Psoas muscle (tissue), 8 donors: ENCODE measurements around the gene NME4. TPM values are rescaled to one million over a fixed set of nuclear protein-coding genes. Genes with fewer than 3 reads are reported as not detected.

Experiments
- ATAC-seq, 4 donors: fragments of 200-7000 bp; cut with Tn5 transposase; one replicate each; pipeline ENCODE4 v1.9.1; 2020; ENCODE audit warnings: moderate library complexity in 3 of 4, mild to moderate bottlenecking in 2 of 4
- DNase-seq, 2 donors: peaks; one replicate each; pipeline ENCODE4 v3.0.0-alpha.2; 2020
- H3K27ac ChIP-seq: fragments of 200-600 bp; one replicate; pipeline ENCODE4 v1.8.0; 2022
- H3K27me3 ChIP-seq, 3 donors: fragments of 200-600 bp in 1 of 3; one replicate each; pipeline versions ENCODE4 v1.6.1 to v1.8.0; 2013 to 2022; ENCODE audit warnings: low read length in 2 of 3, mild to moderate bottlenecking in 2 of 3, moderate library complexity in 1 of 3; ENCODE audit not compliant: insufficient read depth in 3 of 3
- H3K36me3 ChIP-seq, 2 donors: fragments of 200-600 bp in 1 of 2; one replicate each; pipeline versions ENCODE4 v1.6.1 to v1.8.0; 2013 to 2022; ENCODE audit warnings: low read depth in 1 of 2, mild to moderate bottlenecking in 1 of 2, moderate library complexity in 1 of 2; ENCODE audit not compliant: insufficient read depth in 1 of 2
- H3K4me1 ChIP-seq: fragments of 200-600 bp; one replicate; pipeline ENCODE4 v1.8.0; 2022
- H3K4me3 ChIP-seq: fragments of 200-600 bp; one replicate; pipeline ENCODE4 v1.8.0; 2022; ENCODE audit warnings: mild to moderate bottlenecking
- H3K9me3 ChIP-seq: fragments of 200-600 bp; one replicate; pipeline ENCODE4 v1.8.0; 2022
- WGBS, 3 donors: extraction: QIAGEN DNeasy Blood & Tissue Kit; methylation state at CpG; one replicate each; pipeline versions ENCODE4 v1.1.6 to v1.1.7; 2013; 5-methylcytosine and 5-hydroxymethylcytosine counted together
- intact Hi-C, 2 donors: fragments of 100-400 bp; cut with DNase I; formaldehyde crosslinking; loops; one replicate each; pipeline versions ENCODE4 v1.11.0 to v1.14.2; 2022
- polyA plus RNA-seq, 3 donors: library from polyadenylated mRNA; stranded (reverse); fragments of 200-250 nt; gene quantifications; one replicate each; pipeline ENCODE4 v1.2.3, GENCODE V29; 2013
- total RNA-seq, 4 donors: library from RNA; stranded (reverse); fragmentation: NEBNext Ultra II Directional in 2 of 4; extraction: Animal tissue kit (Norgen Biotek cat#: 25700) in 2 of 4; gene quantifications; one replicate each; pipeline versions ENCODE4 v1.2.1 to v1.2.4, GENCODE V29; 2021 to 2023
- TF ChIP-seq, protein P1 (sequence below): fragments of 200-600 bp; IDR thresholded peaks from one replicate; pipeline ENCODE4 v1.8.0; 2022; ENCODE audit warnings: antibody characterized with exemption
- donor health status: healthy with polysubstance abuse.
- donor health status: DM: no; HTN: no; CAD: no; lungs with moderate emphysema.
- donor health status: Bipolar disorder and iron deficiency.
- donor health status: healthy.
- donor health status: DM: yes; HTN: yes; CAD: no.
- donor health status: DM: no; HTN: no; CAD: no.
- donor health status: DM: no; HTN: no; CAD: no.
- donor health status: DM: yes; HTN: yes; CAD: no.

The NME4 gene
- total and polyA plus RNA-seq, 7 donors: 16.0 to 39.7 (median 23.1) TPM

DNA sequence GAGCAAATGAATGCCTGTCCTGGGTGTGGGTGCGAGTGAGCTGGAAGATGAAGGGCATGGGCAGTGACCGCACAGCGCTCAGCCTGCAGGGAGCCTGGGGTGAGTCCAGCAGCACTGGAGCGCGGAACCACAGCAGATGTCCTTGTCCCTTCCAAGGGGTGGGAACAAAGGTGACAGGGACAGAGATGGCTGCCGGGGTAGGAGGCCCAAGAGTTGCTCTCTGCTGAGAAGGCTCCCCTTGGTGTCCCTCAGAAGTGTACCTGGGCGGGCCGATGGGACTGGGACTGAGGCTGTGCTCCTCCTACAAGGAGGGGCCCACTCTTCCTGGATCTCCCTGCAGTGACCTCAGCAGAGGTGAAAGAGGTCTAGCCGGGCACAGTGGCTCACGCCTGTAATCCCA lies 7.6 kb upstream of the NME4 start:
- no peak for DNase-seq
- TF ChIP-seq, protein P1, sequence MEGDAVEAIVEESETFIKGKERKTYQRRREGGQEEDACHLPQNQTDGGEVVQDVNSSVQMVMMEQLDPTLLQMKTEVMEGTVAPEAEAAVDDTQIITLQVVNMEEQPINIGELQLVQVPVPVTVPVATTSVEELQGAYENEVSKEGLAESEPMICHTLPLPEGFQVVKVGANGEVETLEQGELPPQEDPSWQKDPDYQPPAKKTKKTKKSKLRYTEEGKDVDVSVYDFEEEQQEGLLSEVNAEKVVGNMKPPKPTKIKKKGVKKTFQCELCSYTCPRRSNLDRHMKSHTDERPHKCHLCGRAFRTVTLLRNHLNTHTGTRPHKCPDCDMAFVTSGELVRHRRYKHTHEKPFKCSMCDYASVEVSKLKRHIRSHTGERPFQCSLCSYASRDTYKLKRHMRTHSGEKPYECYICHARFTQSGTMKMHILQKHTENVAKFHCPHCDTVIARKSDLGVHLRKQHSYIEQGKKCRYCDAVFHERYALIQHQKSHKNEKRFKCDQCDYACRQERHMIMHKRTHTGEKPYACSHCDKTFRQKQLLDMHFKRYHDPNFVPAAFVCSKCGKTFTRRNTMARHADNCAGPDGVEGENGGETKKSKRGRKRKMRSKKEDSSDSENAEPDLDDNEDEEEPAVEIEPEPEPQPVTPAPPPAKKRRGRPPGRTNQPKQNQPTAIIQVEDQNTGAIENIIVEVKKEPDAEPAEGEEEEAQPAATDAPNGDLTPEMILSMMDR: no peak
- WGBS, 3 donors: 80 to 88% (median 85%) methylated on average over 10 of the region's 10 CpGs
- no peaks in the 10 kb centered on the region for H3K9me3 ChIP-seq
- intact Hi-C loops: no loop called here
- no peak overlapping the region for H3K4me3 ChIP-seq
- H3K4me1 ChIP-seq: peaks cover 21% of the 10 kb centered on the region
- no peak overlapping the region for H3K27ac ChIP-seq
- H3K36me3 ChIP-seq: no peaks in the 10 kb centered on the region
- no peak for ATAC-seq
- H3K27me3 ChIP-seq: no peaks in the 10 kb centered on the region

DNA sequence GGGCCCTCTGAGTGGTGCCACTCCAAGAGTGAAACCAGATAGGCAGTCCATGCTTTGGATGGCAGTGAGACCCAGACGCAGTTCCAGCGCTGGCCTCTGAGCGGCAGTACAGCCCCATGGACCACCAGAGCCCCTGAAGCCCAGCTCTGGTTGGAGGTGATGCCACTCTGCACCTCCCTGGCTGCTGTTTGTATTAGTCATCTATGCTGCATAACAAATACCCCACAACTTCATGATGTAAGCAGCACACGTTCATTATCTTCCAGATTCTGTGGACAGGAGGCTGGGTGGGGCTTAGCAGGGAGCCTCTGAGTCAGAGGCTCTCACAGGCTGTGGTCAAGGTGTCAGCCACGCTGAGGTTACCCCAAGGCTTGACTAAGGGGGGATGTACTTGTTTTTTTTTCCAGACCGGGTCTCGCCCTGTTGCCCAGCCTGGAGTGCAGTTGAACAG lies 5.1 kb upstream of the NME4 start:
- H3K9me3 ChIP-seq: no peaks in the 10 kb centered on the region
- WGBS, 3 donors: 68 to 77% (median 76%) methylated on average over 7 of the region's 7 CpGs
- peak; percentile 77 to 88 (median 86) for ATAC-seq
- TF ChIP-seq, protein P1: peak; percentile 61
- H3K36me3 ChIP-seq: no peaks in the 10 kb centered on the region
- no peaks in the 10 kb centered on the region for H3K27me3 ChIP-seq
- H3K27ac ChIP-seq: no peak overlapping the region
- intact Hi-C loops: no loop called here
- peak; percentile 65 to 80 for DNase-seq
- peaks cover 11% of the 10 kb centered on the region for H3K4me1 ChIP-seq
- H3K4me3 ChIP-seq: no peak overlapping the region

DNA sequence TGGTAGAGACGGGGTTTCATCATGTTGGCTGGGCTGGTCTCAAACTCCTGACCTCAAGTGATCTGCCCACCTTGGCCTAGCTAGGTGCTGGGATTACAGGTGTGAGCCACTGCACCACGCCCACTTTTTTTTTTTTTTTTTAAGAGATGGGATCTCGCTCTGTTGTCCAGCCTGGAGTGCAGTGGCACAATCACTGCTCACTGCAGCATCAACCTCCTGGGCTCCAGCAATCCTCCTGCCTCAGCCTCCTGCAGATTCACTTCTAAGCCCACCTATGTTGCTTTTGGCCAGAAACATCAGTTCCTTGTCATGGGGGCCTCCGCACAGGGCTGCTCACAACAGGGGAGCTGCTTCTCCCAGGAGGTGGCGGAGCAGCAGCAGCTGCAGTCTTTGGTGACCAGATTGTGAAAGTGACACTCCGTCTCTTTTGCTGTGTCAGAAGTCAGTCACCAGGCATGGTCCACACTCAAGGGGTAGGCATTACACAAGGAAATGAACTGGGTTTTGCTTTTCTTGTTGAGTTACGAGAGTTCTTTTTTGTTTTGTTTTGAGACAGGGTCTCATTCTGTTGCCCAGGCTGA lies 4.5 kb upstream of the NME4 start:
- no peaks in the 10 kb centered on the region for H3K27me3 ChIP-seq
- TF ChIP-seq, protein P1: no peak
- no peaks in the 10 kb centered on the region for H3K36me3 ChIP-seq
- DNase-seq: no peak
- H3K9me3 ChIP-seq: no peaks in the 10 kb centered on the region
- no peak overlapping the region for H3K4me3 ChIP-seq
- ATAC-seq: no peak
- peaks cover 5% of the 10 kb centered on the region for H3K4me1 ChIP-seq
- intact Hi-C loops: no loop called here
- no peak overlapping the region for H3K27ac ChIP-seq
- 86 to 94% (median 89%) methylated on average over 7 of the region's 7 CpGs for WGBS, 3 donors

DNA sequence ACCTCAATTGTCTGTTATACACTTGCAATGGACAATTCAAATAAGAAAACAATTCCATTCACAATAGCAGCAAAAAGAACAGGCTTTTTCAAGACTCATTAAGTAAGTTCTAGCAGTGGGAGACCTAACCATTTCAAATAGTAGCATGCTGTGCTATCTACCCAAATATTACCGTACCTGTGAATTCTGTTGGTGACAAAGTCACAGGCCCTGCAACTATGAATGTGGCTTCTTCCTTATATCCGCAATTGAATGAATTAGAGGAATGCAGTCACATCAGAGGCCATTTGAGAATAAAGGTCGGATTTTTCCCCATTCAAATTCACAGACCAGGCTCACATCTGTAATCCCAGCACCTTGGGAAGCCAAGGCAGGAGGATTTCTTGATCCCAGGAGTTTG lies 800 bp upstream of the NME4 start:
- ATAC-seq: no peak
- intact Hi-C loops: loop anchor here in 1 of 2 donors (5.0 kb wide), 1 partner anchor 131 kb away; the partner anchor contains the start of gene CAPN15

More for the DNA sequence above, 800 bp upstream of the NME4 start:
- H3K27ac ChIP-seq: peak overlapping the region; percentile 73
- H3K27me3 ChIP-seq: no peaks in the 10 kb centered on the region
- no peaks in the 10 kb centered on the region for H3K9me3 ChIP-seq
- TF ChIP-seq, protein P1: no peak
- H3K36me3 ChIP-seq: peaks cover 0 to 3% of the 10 kb centered on the region in 2 donors
- peaks cover 17% of the 10 kb centered on the region for H3K4me1 ChIP-seq
- peak overlapping the region; percentile 71 for H3K4me3 ChIP-seq
- DNase-seq: no peak
- 41 to 57% (median 46%) methylated on average over 3 of the region's 3 CpGs for WGBS, 3 donors
